H9 (cell line): ENCODE data around the gene SPINT1. TPM values are rescaled to one million over a fixed set of nuclear protein-coding genes. Genes with fewer than 3 reads are reported as not detected.

Source experiments
- DNase-seq: peaks from one replicate; pipeline ENCODE4 v3.0.0-alpha.2; 2017
- H2AFZ ChIP-seq: one replicate; pipeline ENCODE4 v1.6.1; 2013; ENCODE audit warnings: mild to moderate bottlenecking, low read length, control low read depth, moderate library complexity
- H2AK5ac ChIP-seq: 2 replicates; pipeline ENCODE4 v1.6.1; 2013; ENCODE audit warnings: low read length, control low read depth, mixed read lengths; ENCODE audit not compliant: insufficient read length
- H2BK120ac ChIP-seq: one replicate; pipeline ENCODE4 v1.6.1; 2013; ENCODE audit warnings: low read depth, mild to moderate bottlenecking, low read length, control low read depth, inconsistent platforms; ENCODE audit not compliant: poor library complexity, severe bottlenecking
- H2BK12ac ChIP-seq: 2 replicates; pipeline ENCODE4 v1.6.1; 2013; ENCODE audit warnings: low read length, control low read depth, mixed read lengths, low read depth; ENCODE audit not compliant: insufficient read length
- H2BK15ac ChIP-seq: 2 replicates; pipeline ENCODE4 v1.6.1; 2013; ENCODE audit warnings: low read depth, low read length, control low read depth
- H2BK20ac ChIP-seq: one replicate; pipeline ENCODE4 v1.6.1; 2013; ENCODE audit warnings: low read depth, mild to moderate bottlenecking, low read length, control low read depth, inconsistent platforms; ENCODE audit not compliant: poor library complexity, severe bottlenecking
- H2BK5ac ChIP-seq: 2 replicates; pipeline ENCODE4 v1.6.1; 2013; ENCODE audit warnings: low read length, control low read depth, mixed read lengths; ENCODE audit not compliant: insufficient read length
- H3K14ac ChIP-seq: 2 replicates; pipeline ENCODE4 v1.6.1; 2013; ENCODE audit warnings: low read length, control low read depth; ENCODE audit not compliant: insufficient read depth
- H3K18ac ChIP-seq: 2 replicates; pipeline ENCODE4 v1.6.1; 2013; ENCODE audit warnings: low read depth, mild to moderate bottlenecking, mixed read lengths, low read length, control low read depth; ENCODE audit not compliant: insufficient read length
- H3K23ac ChIP-seq: 2 replicates; pipeline ENCODE4 v1.6.1; 2013; ENCODE audit warnings: low read length, control low read depth, mixed read lengths, low read depth; ENCODE audit not compliant: insufficient read length
- H3K23me2 ChIP-seq: 2 replicates; pipeline ENCODE4 v1.6.1; 2013; ENCODE audit warnings: low read depth, mild to moderate bottlenecking, mixed read lengths, low read length, control low read depth; ENCODE audit not compliant: insufficient read length, poor library complexity, severe bottlenecking
- H3K27ac ChIP-seq: 2 replicates; pipeline ENCODE4 v1.5.1; 2013; ENCODE audit warnings: low read length, control low read depth, mixed read lengths, low read depth; ENCODE audit not compliant: insufficient read length
- H3K27me3 ChIP-seq: 2 replicates; pipeline ENCODE4 v1.6.1; 2013; ENCODE audit warnings: low read length, control low read depth, inconsistent platforms; ENCODE audit not compliant: insufficient read depth
- H3K4ac ChIP-seq: 2 replicates; pipeline ENCODE4 v1.6.1; 2013; ENCODE audit warnings: low read depth, mild to moderate bottlenecking, control low read depth, inconsistent platforms, low read length, moderate library complexity
- H3K4me1 ChIP-seq: 2 replicates; pipeline ENCODE4 v1.6.1; 2013; ENCODE audit warnings: low read length, control low read depth, inconsistent platforms; ENCODE audit not compliant: insufficient read depth
- H3K4me2 ChIP-seq: 2 replicates; pipeline ENCODE4 v1.6.1; 2013; ENCODE audit warnings: low read length, control low read depth, mixed read lengths; ENCODE audit not compliant: insufficient read length, insufficient read depth
- H3K56ac ChIP-seq: 2 replicates; pipeline ENCODE4 v1.6.1; 2013; ENCODE audit warnings: low read depth, mild to moderate bottlenecking, mixed read lengths, low read length, control low read depth; ENCODE audit not compliant: insufficient read length
- H3K79me1 ChIP-seq: 2 replicates; pipeline ENCODE4 v1.6.1; 2013; ENCODE audit warnings: low read depth, mild to moderate bottlenecking, moderate library complexity, low read length, control low read depth, inconsistent platforms; ENCODE audit not compliant: insufficient read depth, poor library complexity, severe bottlenecking
- H3K79me2 ChIP-seq: 2 replicates; pipeline ENCODE4 v1.6.1; 2013; ENCODE audit warnings: low read length, control low read depth, inconsistent platforms; ENCODE audit not compliant: insufficient read depth
- H3K9ac ChIP-seq: 2 replicates; pipeline ENCODE4 v1.6.1; 2013; ENCODE audit warnings: low read length, control low read depth, mixed read lengths; ENCODE audit not compliant: insufficient read length; ENCODE audit errors: extremely low read depth
- H3K9me3 ChIP-seq: one replicate; pipeline ENCODE4 v1.6.1; 2013; ENCODE audit warnings: low read depth, low read length, inconsistent platforms; ENCODE audit not compliant: control insufficient read depth
- H3T11ph ChIP-seq: one replicate; pipeline ENCODE4 v1.6.1; 2013; ENCODE audit warnings: mild to moderate bottlenecking, low read length, control low read depth, inconsistent platforms
- H4K20me1 ChIP-seq: one replicate; pipeline ENCODE4 v1.6.1; 2013; ENCODE audit not compliant: control insufficient read depth, insufficient read length, insufficient read depth
- H4K5ac ChIP-seq: 2 replicates; pipeline ENCODE4 v1.6.1; 2013; ENCODE audit warnings: low read depth, mild to moderate bottlenecking, mixed read lengths, low read length, control low read depth; ENCODE audit not compliant: insufficient read length
- H4K8ac ChIP-seq: replicated peaks from 2 replicates; pipeline ENCODE4 v1.6.1; 2013; ENCODE audit warnings: low read length, control low read depth, mixed read lengths, low read depth; ENCODE audit not compliant: insufficient read length
- H4K91ac ChIP-seq: 2 replicates; pipeline ENCODE4 v1.6.1; 2013; ENCODE audit warnings: low read depth, mild to moderate bottlenecking, moderate library complexity, mixed read lengths, low read length, control low read depth; ENCODE audit not compliant: insufficient read length
- H3K27ac Mint-ChIP-seq, 3 experiments: 2 replicates in 2 of 3; 3 replicates in 1 of 3; pipeline ENCODE4 v1.8.0; 2020 to 2021; ENCODE audit warnings: mixed read lengths in 3 of 3, mild to moderate bottlenecking in 1 of 3, moderate library complexity in 1 of 3
- H3K27me3 Mint-ChIP-seq: 2 replicates; pipeline ENCODE4 v1.8.0; 2021; ENCODE audit warnings: low read depth, mild to moderate bottlenecking, moderate library complexity, mixed read lengths
- H3K36me3 Mint-ChIP-seq, 3 experiments: 2 replicates in 2 of 3; 3 replicates in 1 of 3; pipeline ENCODE4 v1.8.0; 2020 to 2021; ENCODE audit warnings: low read depth in 3 of 3, mixed read lengths in 3 of 3; ENCODE audit not compliant: insufficient read depth in 1 of 3
- H3K4me1 Mint-ChIP-seq, 2 experiments: 2 replicates each; pipeline ENCODE4 v1.8.0; 2020; ENCODE audit warnings: mixed read lengths in 2 of 2
- H3K4me3 Mint-ChIP-seq, 2 experiments: 2 replicates in 1 of 2; 3 replicates in 1 of 2; pipeline ENCODE4 v1.8.0; 2020 to 2021; ENCODE audit warnings: mild to moderate bottlenecking in 2 of 2, mixed read lengths in 2 of 2, moderate library complexity in 1 of 2
- H3K9me3 Mint-ChIP-seq, 2 experiments: 2 replicates in 1 of 2; 3 replicates in 1 of 2; pipeline ENCODE4 v1.8.0; 2020; ENCODE audit warnings: mild to moderate bottlenecking in 2 of 2, mixed read lengths in 2 of 2, moderate library complexity in 1 of 2
- WGBS: extraction: QIAGEN DNeasy Blood & Tissue Kit; methylation state at CpG from one replicate; pipeline ENCODE4 v1.1.7; 2013; ENCODE audit warnings: missing lambda C conversion rate, low lambda C conversion rate, mixed read lengths; ENCODE audit not compliant: insufficient read length; ENCODE audit errors: extremely low coverage; 5-methylcytosine and 5-hydroxymethylcytosine counted together
- total RNA-seq: library from RNA; stranded (reverse); gene quantifications from 2 replicates; pipeline ENCODE4 v1.2.1, GENCODE V29; 2021
- TF ChIP-seq, protein P1 (sequence below): fragments of 200-600 bp; sonication (generic); conservative IDR thresholded peaks from 3 replicates; pipeline ENCODE4 v1.8.0; 2021; ENCODE audit warnings: antibody characterized with exemption, mild to moderate bottlenecking

The SPINT1 gene
- total RNA-seq, 1 experiment from 2014 or later, result 130 TPM

GRCh38 chr15:40831861-40832260 is 12.0 kb upstream of the SPINT1 start:
- no peak overlapping the region for H3K9ac ChIP-seq
- H3K23ac ChIP-seq, result no peak overlapping the region
- TF ChIP-seq, protein P1, sequence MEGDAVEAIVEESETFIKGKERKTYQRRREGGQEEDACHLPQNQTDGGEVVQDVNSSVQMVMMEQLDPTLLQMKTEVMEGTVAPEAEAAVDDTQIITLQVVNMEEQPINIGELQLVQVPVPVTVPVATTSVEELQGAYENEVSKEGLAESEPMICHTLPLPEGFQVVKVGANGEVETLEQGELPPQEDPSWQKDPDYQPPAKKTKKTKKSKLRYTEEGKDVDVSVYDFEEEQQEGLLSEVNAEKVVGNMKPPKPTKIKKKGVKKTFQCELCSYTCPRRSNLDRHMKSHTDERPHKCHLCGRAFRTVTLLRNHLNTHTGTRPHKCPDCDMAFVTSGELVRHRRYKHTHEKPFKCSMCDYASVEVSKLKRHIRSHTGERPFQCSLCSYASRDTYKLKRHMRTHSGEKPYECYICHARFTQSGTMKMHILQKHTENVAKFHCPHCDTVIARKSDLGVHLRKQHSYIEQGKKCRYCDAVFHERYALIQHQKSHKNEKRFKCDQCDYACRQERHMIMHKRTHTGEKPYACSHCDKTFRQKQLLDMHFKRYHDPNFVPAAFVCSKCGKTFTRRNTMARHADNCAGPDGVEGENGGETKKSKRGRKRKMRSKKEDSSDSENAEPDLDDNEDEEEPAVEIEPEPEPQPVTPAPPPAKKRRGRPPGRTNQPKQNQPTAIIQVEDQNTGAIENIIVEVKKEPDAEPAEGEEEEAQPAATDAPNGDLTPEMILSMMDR, result no peak
- no peak overlapping the region for H4K8ac ChIP-seq
- H4K91ac ChIP-seq, result no peak overlapping the region
- H3K27ac ChIP-seq, result no peak overlapping the region
- no peak overlapping the region for H2AK5ac ChIP-seq
- no peak overlapping the region for H4K5ac ChIP-seq
- H3K23me2 ChIP-seq, result no peaks in the 10 kb centered on the region
- no peak overlapping the region for H2BK5ac ChIP-seq
- H3K9me3 ChIP-seq, result no peaks in the 10 kb centered on the region
- no peaks in the 10 kb centered on the region for H4K20me1 ChIP-seq
- no peak overlapping the region for H3K4me2 ChIP-seq
- H3K56ac ChIP-seq, result no peak overlapping the region
- peaks cover 2% of the 10 kb centered on the region; the same call in 1 of the 2 replicates for H3K4me1 ChIP-seq
- Mint-ChIP-seq H3K27ac (no peak overlapping the region), H3K4me1 (peaks cover 9% of the 10 kb centered on the region in 2 experiments), H3K27me3 (no peaks in the 10 kb centered on the region), H3K9me3 (no peaks in the 10 kb centered on the region), H3K36me3 (peaks cover 0 to 2% (median 0%) of the 10 kb centered on the region in 3 experiments; a peak in 1 of 7 replicates), H3K4me3 (no peak overlapping the region)
- no peaks in the 10 kb centered on the region for H3K79me2 ChIP-seq
- WGBS, result no CpG with 5 or more reads among the region's 1 CpG
- no peak overlapping the region for H3K14ac ChIP-seq
- no peak overlapping the region for H3T11ph ChIP-seq
- no peak overlapping the region for H2BK120ac ChIP-seq
- no peak overlapping the region for H2BK12ac ChIP-seq
- H2BK20ac ChIP-seq, result no peak overlapping the region
- DNase-seq, result no peak
- no peak overlapping the region for H2BK15ac ChIP-seq
- H3K79me1 ChIP-seq, result no peaks in the 10 kb centered on the region
- H3K27me3 ChIP-seq, result no peaks in the 10 kb centered on the region
- H2AFZ ChIP-seq, result no peak overlapping the region
- no peak overlapping the region for H3K4ac ChIP-seq
- no peak overlapping the region for H3K18ac ChIP-seq
